ENCODE data around the gene TNNI2.
"Not testable (repeated sequence)": the region's sequence is repeated elsewhere in the genome, so short reads cannot be mapped to it uniquely, and the experiment has no call there.

The TNNI2 gene

DNA sequence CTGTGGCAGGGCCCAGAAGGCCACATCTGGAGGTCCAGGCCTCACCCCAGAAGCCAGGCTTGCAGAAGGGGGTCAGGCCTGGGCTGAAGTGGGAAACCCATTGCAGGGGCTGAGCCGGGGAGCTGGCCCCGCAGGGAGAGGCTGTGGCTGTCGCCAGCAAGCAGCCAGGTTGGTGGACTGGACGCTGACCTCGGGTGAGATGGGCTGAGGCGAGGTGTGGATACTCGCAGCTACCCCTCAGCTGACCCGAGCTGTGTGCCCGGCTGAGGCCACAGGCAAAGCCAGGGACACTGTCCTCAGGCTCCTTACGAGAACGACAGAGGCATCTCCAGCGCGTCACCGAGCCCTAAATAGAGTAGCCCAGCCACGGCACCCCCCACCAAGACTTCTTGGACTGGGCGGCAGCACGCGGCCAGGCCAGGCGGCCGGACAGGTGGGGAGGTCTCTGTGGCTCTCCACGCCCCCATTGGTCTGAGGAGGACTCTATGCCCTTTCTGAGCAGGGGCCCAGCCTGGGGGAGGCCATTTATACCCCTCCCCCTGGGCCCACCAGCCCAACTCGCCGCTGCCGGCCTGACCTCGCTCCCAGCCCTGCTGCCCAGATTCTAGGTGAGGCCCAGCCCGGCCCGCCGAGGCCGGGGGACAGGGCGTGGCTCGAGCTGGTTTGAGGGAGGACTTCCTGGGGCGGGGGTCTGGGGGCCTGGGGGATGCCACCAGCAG is at the start of gene TNNI2:
TNNI2 (plus strand) TSS at position 556 of the 719 bp plus-strand sequence. CDS start 716 bp downstream, outside the sequence.
- no peak for DNase-seq (ENCODE audit: low read depth in 2 of 2, low spot score in 1 of 2)

DNA sequence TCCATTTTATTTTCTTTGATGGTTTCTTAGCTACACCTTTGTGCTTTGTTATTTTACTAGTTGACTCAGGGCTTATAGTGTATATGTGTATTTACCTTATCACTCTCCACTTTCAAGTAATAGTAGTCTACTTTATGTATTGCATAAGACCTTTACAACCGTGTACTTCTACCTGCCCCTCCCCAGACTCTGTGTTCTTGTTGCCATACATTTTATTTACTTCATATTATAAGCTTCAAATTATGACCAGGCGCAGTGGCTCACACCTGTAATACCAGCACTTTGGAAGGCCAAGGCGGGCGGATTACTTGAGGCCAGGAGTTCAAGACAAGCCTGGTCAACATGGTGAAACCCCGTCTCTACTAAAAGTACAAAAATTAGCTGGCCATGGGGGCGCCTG is 46.9 kb upstream of the TNNI2 start:
- DNase-seq (ENCODE audit: low read depth in 2 of 2, low spot score in 1 of 2): no peak

DNA sequence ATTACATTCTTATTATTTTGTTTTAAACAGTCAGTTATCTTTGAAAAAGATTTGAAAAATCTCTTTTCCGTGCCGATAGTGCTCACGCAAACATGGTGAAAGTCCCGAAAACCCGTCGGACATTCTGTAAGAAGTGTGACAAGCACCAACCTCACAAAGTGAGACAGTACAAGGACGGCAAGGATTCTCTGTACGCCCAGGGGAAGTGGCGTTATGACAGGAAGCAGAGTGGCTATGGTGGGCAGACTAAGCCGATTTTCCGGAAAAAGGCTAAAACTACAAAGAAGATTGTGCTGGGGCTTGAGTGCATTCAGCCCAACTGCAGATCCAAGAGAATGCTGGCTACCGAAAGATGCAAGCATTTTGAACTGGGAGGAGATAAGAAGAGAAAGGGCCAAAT is 46.3 kb upstream of the TNNI2 start:
- DNase-seq (ENCODE audit: low read depth in 2 of 2, low spot score in 1 of 2): no peak

DNA sequence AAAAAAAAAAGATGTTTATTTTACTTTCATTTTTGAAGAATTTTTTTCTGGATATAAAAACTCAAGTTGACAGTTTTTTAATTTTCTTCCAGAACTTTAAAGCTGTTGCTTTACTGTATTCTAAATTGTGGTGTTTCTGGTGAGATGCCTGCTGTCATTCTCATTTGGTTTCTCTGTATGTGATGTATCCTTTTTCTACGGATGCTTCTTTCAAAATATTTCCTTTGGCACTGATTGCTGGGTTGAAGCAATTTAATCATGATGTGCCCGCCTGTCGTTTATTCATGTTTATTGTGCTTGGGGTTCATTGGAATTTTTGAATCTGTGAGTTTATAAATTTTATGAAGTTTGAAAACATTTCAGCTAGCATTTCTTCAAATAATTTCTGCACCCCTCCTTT is 45.7 kb upstream of the TNNI2 start:
- DNase-seq (ENCODE audit: low read depth in 2 of 2, low spot score in 1 of 2): no peak

DNA sequence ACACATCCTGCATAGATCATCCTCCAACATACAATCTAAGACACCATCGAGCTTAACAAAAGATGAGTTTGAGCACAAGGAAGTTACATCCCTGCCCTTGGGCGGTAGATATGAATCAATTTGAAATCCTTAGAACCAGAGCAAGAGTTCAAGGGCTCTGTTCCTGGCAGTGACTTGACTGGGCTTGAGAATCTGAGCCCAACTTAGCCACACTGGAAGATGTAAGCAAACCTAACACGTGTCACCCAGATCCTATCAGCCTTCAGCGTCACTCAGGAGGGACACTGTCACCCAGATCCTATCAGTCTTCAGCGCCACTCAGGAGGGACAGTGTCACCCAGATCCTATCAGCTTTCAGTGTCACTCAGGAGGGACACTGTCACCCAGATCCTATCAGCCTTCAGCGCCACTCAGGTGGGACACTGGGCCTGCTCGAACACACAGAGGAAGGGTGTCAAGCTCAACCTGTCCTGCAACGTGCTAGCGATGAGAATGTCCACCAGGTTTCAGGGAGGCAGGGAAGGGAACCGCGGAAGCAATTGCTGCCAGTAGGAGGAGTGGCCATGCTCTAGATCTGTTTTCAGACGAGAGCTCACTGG is 42.3 kb upstream of the TNNI2 start:
- DNase-seq (ENCODE audit: low read depth in 2 of 2, low spot score in 1 of 2): no peak

DNA sequence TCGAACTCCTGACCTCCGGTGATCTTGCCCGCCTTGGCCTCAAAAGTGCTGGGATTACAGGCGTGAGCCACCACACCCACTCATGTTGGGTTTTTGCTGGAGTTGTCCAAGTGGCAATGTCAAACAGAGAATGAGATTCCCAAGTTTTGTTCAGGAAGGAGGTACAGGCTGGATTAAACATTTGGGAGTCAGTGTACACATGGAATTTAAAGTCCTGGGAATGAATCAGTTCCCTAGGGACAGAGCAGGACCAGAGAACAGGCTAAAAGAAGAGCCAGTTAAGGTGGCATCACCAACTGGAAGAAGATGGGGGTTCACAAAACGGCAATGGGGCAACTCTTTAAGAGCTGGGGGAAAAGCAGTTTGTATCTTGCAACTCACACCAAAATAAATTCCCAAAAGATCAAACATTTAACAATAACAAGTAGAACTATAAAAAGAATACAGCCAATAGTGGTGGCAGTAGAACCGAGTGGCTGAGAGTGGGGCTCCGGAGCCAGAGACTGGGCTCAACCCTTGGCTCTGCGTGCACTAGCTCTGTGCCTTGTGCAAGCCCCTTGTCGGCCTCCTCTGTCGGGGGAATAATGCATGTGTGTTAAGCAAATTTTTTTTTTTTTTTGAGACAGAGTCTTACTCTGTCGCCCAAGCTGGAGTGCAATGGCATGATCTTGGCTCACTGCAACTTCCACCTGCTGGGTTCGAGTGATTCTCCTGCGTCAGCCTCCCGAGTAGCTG is 41.2 kb upstream of the TNNI2 start:
- DNase-seq (ENCODE audit: low read depth in 2 of 2, low spot score in 1 of 2): no peak

DNA sequence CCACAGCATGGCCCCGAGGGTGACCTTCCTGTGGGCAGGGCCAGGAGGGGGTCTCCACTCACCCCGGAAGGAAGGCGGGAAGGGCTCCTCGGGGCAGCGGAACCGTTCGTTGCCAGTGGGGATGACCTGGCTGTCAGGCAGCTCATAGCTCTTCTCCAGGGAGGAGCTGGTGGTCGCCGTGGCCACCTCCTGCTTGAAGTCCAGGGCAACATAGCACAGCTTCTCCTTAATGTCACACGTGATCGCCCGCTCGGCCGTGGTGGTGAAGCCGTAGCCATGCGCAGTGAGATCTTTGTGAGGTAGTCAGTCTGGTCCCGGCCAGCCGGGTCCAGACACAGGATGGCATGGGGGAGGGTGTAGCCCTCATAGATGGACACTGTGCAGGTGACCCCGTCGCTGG is 35.5 kb upstream of the TNNI2 start:
- DNase-seq (ENCODE audit: low read depth in 2 of 2, low spot score in 1 of 2): no peak

DNA sequence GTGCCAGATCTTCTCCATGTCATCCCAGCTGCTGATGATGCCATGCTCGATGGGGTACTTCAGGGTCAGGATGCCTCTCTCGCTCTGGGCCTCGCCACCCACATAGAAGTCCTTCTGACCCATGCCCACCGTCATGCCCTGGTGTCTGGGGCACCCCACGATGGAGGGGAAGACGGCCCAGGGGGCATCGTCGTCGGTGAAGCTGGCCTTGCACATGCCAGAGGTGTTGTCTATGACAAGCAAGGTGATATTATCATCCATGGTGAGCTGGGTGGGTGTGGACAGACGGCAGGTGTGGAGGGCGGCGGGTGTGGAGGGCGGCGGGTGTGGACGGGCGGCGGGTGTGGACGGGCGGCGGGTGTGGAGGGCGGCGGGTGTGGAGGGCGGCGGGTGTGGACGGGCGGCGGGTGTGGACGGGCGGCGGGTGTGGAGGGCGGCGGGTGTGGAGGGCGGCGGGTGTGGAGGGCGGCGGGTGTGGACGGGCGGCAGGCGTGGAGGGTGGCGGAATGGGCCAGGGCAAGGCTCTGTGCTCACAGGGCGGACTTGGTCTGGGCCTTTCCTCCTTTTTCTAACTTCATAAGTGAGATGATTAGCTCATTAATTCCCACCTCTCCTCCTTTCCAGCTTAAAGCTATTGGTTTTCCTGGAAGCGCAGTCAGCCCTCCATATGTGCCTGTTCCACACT is 34.8 kb upstream of the TNNI2 start:
- not testable (repeated sequence) for DNase-seq (ENCODE audit: low read depth in 2 of 2, low spot score in 1 of 2)

DNA sequence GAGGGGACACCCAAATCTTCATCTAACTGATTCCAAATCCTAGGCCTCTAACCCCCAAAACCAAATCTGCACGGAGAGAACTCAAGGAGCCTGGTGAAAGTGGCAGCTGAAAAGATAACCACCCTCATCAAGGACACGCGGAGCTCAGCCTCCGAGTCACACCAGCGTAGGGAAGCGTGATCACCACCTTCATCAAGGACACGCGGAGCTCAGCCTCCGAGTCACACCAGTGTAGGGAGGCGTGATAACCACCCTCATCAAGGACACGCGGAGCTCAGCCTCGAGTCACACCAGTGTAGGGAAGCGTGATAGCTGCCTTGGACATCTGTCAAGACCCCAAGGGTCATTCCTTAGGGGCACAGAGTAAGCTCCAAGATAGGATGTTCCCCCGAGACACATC is 33.3 kb upstream of the TNNI2 start:
- DNase-seq (ENCODE audit: low read depth in 2 of 2, low spot score in 1 of 2): no peak

DNA sequence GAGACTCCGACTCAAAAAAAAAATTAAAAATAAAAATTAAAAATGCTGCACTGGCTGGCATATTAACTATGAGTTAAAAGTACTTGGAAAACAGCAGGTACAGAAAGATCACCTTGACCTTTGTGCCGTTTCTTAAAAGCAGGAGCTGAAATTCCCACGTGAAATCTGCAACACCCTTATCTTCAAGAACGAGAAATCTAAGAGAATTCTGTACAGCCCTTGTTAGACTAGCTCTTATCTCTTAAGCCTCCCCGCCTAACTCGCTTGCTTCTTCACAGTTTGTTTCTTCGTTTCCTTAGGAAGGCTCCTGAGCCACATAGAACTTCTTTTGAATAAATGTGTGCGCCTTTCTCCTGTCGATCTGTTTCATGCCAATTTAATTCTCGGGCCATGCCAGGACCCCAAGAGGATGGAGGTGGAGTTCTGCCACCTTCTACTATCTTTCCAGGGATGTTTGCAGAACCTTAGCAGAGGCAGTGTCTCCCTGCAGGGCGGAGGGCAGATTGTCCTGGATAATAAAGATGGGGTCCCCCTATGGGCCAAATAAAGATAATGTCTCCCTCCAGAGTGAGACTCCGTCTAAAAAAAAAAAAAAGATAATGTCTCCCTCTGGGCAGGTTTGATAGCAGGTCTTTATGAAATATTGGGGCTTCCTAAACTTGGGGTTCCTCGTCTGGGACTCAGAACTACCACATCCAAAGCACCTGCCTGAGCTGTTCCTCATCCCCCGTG is 31.4 kb upstream of the TNNI2 start:
- no peak for DNase-seq (ENCODE audit: low read depth in 2 of 2, low spot score in 1 of 2)

DNA sequence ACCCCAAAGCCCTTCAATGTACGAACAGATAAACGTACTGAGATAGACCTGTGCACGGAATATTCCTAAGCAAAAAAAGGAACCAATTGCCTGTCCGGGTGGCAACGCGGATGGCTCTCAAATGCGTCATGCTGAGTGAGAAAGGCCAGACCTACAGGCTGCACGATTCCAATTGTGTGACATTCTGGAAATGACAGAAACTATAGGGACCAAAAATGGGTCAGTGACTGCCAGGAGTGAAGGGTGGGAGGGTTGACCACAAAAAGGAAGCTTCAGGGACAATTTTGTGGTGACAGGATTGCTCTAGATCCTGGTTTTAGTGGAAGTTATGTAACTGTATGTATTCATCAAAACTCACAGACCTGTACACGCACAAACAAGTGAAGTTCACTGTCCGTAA is 28.0 kb upstream of the TNNI2 start:
- no peak for DNase-seq (ENCODE audit: low read depth in 2 of 2, low spot score in 1 of 2)

DNA sequence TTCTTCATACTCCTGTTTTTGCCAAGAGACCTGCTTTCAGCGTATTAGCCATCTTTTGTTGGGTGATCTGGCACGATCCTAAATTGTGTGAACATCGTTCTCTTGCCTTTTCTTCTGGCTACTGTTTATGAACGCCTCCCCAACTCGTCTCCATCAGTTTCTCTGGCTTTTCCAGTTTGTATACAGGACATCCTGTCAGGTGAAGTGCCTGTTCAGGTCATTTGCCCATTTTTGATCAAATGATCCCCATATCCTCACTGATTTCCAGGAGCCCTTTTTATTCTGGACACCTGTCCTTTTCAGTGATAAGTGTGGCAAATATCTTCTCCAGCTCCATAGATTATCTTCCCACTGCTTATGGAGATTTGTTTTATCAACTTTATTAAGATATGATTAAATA is 26.5 kb upstream of the TNNI2 start:
- no peak for DNase-seq (ENCODE audit: low read depth in 2 of 2, low spot score in 1 of 2)

DNA sequence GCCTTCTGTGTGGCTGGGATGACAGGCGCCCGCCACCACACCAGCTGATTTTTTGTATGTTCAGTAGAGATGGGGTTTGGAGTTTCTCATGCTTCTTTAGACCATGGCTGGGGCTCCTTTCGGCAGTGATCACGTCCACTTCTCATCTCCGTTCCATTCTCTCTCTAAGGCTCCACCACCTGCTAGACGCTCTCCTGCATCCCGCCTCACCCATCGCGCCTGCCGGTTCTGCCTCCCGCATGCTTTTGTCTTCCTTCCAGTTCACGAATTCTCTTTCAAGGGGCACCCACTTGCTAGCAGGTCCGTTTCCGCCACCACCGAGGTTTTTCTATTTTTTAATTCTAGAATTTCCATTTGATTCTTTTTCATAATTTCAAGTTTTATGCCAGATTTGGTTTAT is 26.0 kb upstream of the TNNI2 start:
- DNase-seq (ENCODE audit: low read depth in 2 of 2, low spot score in 1 of 2): no peak

DNA sequence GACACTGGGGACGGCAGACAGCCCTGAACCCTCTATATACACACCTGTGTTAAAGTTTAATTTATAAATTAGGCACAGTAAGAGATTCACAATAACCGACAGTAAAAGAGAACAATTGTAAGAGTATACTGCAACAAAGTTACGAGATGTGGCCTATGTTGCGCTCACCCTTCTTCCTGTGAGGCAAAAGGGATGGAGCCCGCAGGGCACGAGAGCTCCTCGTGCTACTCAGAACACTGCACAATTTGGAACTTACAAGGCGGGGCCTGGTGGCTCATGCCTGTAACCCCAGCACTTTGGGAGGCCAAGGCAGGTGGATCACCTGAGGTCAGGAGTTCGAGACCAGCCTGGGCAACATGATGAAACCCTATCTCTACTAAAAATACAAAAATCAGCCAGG is 25.4 kb upstream of the TNNI2 start:
- not testable (repeated sequence) for DNase-seq (ENCODE audit: low read depth in 2 of 2, low spot score in 1 of 2)

DNA sequence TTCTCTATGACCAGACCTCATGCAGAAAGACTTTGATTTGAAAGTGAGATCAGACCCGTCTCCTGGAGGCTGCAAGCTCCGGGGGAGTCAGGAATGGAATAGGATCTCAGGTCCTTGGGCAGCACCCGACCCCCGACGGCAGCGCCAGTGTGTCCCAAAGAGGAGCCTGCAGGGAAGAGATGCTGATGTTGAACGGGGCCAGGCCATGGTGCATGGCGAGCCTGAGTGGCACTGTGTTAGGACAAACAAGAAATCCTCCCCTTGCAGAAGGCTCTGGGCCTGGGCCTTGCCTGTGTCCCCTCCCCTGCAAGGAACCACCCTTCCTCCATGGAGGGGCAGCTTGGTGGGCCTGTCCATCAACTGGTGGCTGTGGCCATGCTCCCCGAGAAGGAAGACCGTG is 24.1 kb upstream of the TNNI2 start:
- no peak for DNase-seq (ENCODE audit: low read depth in 2 of 2, low spot score in 1 of 2)

DNA sequence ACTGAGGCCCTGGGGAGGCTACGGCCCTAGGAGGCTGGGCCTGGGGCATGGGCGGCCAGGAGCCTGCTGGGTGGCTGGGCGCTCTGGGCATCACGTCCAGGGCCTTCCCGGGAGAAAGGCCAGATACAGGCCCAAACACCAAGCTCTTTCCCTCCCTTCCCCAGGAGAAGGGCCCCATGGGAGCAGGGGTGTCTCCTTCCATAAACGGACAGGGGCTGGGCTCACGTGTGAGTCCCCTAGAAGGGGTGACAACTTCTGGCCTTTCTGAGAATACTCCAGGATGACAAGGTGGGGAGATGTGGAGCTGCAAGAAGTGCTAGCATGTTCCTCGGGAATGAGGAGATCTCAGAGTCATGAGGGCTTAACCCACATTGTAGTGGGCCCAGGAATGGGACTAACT is 23.5 kb upstream of the TNNI2 start:
- no peak for DNase-seq (ENCODE audit: low read depth in 2 of 2, low spot score in 1 of 2)

DNA sequence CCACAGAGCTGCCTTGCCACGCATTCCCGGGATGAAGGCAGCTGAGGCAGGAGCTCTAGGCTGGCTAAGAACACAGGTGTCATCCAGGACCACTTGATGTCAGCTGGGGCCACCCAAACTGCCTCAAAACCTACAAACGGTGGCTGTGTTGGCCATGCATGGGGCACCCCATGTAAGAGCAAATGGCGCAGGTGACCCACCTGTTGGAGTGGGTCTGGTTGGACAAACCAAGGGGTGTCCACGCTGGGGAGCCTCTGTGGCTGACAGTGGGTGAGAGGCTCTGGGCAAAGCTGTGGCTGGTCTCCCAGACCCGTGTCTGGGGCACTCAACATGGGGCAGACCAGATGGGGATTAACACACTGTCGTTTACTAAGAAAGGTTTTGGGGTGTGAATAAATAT is 23.0 kb upstream of the TNNI2 start:
- no peak for DNase-seq (ENCODE audit: low read depth in 2 of 2, low spot score in 1 of 2)

DNA sequence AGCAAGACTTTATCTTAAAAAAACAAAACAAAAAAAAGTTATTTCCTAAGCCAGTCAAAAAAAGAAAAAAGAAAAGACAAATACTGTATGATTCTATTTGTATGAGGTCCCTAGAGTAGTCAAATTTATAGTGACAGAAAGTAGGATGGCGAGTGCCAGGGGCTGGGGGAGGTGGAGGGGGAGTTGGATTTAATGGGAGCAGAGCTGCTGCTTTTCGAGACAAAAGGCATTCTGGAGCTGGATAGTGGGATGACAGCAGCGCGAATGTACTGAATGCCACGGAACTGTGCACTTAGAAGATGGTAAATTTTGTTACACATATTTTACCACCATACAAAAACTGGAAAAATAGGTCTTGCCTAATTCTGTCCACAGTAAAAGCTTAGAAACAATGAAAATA is 21.8 kb upstream of the TNNI2 start:
- no peak for DNase-seq (ENCODE audit: low read depth in 2 of 2, low spot score in 1 of 2)

DNA sequence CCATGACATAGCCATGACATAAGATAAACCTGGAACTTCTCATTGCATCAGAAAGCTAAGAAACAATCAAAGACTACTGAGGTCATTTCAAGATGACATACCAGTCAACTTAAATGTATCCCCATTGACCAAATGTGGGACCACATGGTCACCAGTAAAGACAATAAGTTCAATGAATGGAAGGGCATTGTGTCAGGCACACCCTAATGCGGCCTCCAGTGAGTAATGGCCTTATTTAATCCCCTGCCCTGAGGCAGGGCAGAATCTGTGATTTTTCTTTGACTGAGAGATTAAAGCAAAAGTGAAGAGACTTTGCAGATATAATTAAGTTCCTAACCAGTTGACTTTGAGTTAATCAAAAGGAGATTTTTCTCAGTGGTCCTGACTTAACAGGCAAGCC is 21.3 kb upstream of the TNNI2 start:
- no peak for DNase-seq (ENCODE audit: low read depth in 2 of 2, low spot score in 1 of 2)

DNA sequence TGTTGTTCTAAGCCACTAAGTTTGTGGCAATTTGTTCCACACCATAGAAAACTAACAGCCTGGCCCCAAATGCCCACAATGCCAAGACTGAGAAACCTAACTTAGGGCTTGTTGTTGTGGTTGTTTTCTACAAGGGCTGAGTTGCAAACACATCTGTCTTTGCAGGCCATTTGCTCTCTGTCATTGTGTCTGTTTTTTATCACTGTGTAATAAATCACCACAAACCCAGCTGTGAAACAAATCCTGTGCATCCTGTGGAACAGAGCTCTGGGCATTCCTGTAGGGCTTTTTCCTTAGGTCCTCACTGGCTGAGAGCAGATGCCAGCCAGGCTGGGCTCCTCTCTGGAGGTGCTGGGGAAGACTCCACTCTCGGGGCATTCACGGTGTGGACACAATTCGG is 19.7 kb upstream of the TNNI2 start:
- DNase-seq (ENCODE audit: low read depth in 2 of 2, low spot score in 1 of 2): no peak

Measured in stimulated activated CD8-positive, alpha-beta memory T cell treated with anti-CD3 and anti-CD28 coated beads, Interleukin-4, amount 100 ng/mL, for 1 hour (primary cell).